ENCODE data around the gene ODAPH. TPM values are rescaled to one million over a fixed set of nuclear protein-coding genes. Genes with fewer than 3 reads are reported as not detected.

The ODAPH gene
- total and polyA plus RNA-seq, 12 donors, result 0.13 to 0.24 TPM; not detected in 10

DNA sequence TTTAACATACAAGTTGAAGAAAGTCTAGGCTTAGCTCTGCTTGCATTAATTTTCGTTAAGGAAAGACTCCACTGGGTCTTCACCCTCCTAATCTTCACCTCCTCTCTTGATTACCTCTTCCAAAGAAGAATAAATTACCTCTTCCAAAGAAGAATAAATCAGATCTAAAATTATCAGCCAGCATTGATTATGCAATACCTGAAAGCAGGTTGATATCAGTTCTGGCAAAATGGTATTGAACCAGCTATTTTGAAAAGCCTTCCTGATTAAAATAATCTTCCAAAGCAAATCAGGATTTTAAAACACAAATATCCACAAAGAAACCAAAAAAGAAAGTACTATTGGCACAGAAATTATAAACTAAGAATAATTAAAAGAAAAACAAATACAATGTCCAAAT, 37.5 kb downstream of the ODAPH start:
- Histone ChIP-seq H3K9me3 (replicated peaks in 1 of 3) (no peaks in the 10 kb centered on the region), H3K36me3 (replicated peaks in 1 of 2) (no peaks in the 10 kb centered on the region), H3K4me1 (replicated peaks in 1 of 2) (no peaks in the 10 kb centered on the region), H3K4me3 (no peak overlapping the region), H3K27ac (no peak overlapping the region), H3K27me3 (no peaks in the 10 kb centered on the region)
- TF ChIP-seq, protein P1, sequence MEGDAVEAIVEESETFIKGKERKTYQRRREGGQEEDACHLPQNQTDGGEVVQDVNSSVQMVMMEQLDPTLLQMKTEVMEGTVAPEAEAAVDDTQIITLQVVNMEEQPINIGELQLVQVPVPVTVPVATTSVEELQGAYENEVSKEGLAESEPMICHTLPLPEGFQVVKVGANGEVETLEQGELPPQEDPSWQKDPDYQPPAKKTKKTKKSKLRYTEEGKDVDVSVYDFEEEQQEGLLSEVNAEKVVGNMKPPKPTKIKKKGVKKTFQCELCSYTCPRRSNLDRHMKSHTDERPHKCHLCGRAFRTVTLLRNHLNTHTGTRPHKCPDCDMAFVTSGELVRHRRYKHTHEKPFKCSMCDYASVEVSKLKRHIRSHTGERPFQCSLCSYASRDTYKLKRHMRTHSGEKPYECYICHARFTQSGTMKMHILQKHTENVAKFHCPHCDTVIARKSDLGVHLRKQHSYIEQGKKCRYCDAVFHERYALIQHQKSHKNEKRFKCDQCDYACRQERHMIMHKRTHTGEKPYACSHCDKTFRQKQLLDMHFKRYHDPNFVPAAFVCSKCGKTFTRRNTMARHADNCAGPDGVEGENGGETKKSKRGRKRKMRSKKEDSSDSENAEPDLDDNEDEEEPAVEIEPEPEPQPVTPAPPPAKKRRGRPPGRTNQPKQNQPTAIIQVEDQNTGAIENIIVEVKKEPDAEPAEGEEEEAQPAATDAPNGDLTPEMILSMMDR (IDR thresholded peaks at IDR 0.05), result no peak
- no peak for TF ChIP-seq POLR2A (IDR thresholded peaks at IDR 0.05)
- no peak for DNase-seq
- intact Hi-C loops (cut with DNase I), result no loop called here
- WGBS, 4 donors, result 78 to 84% (median 81%) methylated on average over 1 of the region's 1 CpG

DNA sequence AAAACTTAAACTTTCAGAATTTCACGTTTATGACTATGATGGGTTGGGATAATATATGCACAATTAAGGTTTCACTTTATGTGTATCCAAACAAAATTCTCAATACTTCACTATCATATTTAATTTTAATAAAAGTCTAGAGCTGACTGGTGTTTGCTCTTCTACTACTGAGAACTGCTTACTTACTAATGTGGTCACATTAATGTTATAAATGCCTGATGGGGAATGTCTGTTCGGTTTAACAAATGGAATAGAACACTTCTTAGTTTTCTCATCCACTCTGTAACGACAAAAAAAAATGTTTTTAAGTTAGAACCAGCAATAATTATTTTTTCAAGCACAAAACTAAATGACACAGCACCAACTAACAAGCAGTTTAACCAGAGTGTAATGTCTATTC, 40.2 kb downstream of the ODAPH start:
- no peak for DNase-seq
- Histone ChIP-seq H3K27me3 (no peaks in the 10 kb centered on the region), H3K27ac (no peak overlapping the region), H3K4me3 (no peak overlapping the region), H3K9me3 (replicated peaks in 1 of 3) (no peaks in the 10 kb centered on the region), H3K4me1 (replicated peaks in 1 of 2) (no peaks in the 10 kb centered on the region), H3K36me3 (replicated peaks in 1 of 2) (no peaks in the 10 kb centered on the region)
- TF ChIP-seq, protein P1 (IDR thresholded peaks at IDR 0.05), result no peak
- no peak for TF ChIP-seq POLR2A (IDR thresholded peaks at IDR 0.05)
- intact Hi-C loops (cut with DNase I), result no loop called here
- WGBS, 4 donors, result 73 to 88% (median 79%) methylated on average over 3 of the region's 3 CpGs

- no peak for TF ChIP-seq POLR2A (IDR thresholded peaks at IDR 0.05)
- TF ChIP-seq, protein P1 (IDR thresholded peaks at IDR 0.05), result no peak
- no peaks in the 10 kb centered on the region for H3K4me1 ChIP-seq (replicated peaks in 1 of 2)
- H3K36me3 ChIP-seq (replicated peaks in 1 of 2), result no peaks in the 10 kb centered on the region
- H3K4me3 ChIP-seq, result no peak overlapping the region
- 68 to 77% (median 73%) methylated on average over 3 of the region's 3 CpGs for WGBS, 4 donors
- no peaks in the 10 kb centered on the region for H3K27me3 ChIP-seq
- no peak for DNase-seq
- no peak overlapping the region for H3K27ac ChIP-seq
- H3K9me3 ChIP-seq (replicated peaks in 1 of 3), result no peaks in the 10 kb centered on the region
- intact Hi-C loops (cut with DNase I), result no loop called here
Observed at GRCh38 chr4:75598390-75598789, 42.5 kb downstream of the ODAPH start.

DNA sequence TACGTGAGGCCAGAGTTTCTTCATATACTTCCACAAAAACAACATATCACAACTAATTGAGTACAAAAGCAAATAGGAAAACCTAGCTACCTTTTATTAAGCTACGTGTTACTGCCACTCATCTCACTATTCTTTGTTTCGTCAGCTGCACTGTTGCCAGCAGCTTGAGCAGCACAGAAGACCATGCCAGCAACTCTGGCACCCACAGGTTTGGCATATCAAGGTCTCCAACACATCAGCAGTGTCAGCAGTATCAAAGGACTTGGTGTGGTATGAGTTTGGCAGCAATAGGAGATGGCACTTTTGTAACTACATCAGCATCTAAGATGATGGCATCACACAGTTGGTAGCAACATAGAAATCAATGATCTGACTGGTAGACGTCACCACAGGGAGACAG, 43.8 kb downstream of the ODAPH start:
- WGBS, 4 donors, result 91 to 94% (median 93%) methylated on average over 4 of the region's 4 CpGs
- no peak for TF ChIP-seq POLR2A (IDR thresholded peaks at IDR 0.05)
- TF ChIP-seq, protein P1 (IDR thresholded peaks at IDR 0.05), result no peak
- Histone ChIP-seq H3K4me3 (no peak overlapping the region), H3K27ac (no peak overlapping the region), H3K36me3 (replicated peaks in 1 of 2) (no peaks in the 10 kb centered on the region), H3K9me3 (replicated peaks in 1 of 3) (no peaks in the 10 kb centered on the region), H3K4me1 (replicated peaks in 1 of 2) (no peaks in the 10 kb centered on the region), H3K27me3 (no peaks in the 10 kb centered on the region)
- intact Hi-C loops (cut with DNase I), result no loop called here
- DNase-seq, result no peak
